Fibroblast of pulmonary artery (primary cell): Measurements from ENCODE around the gene RNF32.

Source experiments
- DNase-seq: peaks from one replicate; pipeline ENCODE4 v3.0.0-alpha.2; 2010; ENCODE audit warnings: low read depth
- H3K4me3 ChIP-seq: replicated peaks from 2 replicates; pipeline ENCODE4 v1.5.1; 2011; ENCODE audit warnings: low read depth, mild to moderate bottlenecking, control low read depth, low read length, moderate library complexity
- CTCF ChIP-seq: IDR thresholded peaks from 2 replicates; pipeline ENCODE4 v1.5.1; 2011; ENCODE audit warnings: mild to moderate bottlenecking, control low read depth, low read length, inconsistent platforms; ENCODE audit errors: missing control alignments

RNF32 gene

GRCh38 chr7:156650042-156650441, 9.5 kb downstream of the RNF32 start:
- TF ChIP-seq CTCF: peak; percentile 30
- H3K4me3 ChIP-seq: no peak overlapping the region
- DNase-seq: peak; percentile 21

- no peak for DNase-seq
- H3K4me3 ChIP-seq: no peak overlapping the region
- TF ChIP-seq CTCF: no peak
Measured at GRCh38 chr7:156651474-156651873, 10.9 kb downstream of the RNF32 start.

- no peak overlapping the region for H3K4me3 ChIP-seq
- no peak for DNase-seq
- TF ChIP-seq CTCF: no peak
Measured at GRCh38 chr7:156652886-156653568, 12.5 kb downstream of the RNF32 start.

- TF ChIP-seq CTCF: no peak
- H3K4me3 ChIP-seq: no peak overlapping the region
- DNase-seq: no peak
Measured at GRCh38 chr7:156654511-156655234, 14.1 kb downstream of the RNF32 start.

- no peak for DNase-seq
- TF ChIP-seq CTCF: no peak
- H3K4me3 ChIP-seq: no peak overlapping the region
Measured at GRCh38 chr7:156655251-156655650, 14.7 kb downstream of the RNF32 start.

GRCh38 chr7:156655983-156656382, 15.4 kb downstream of the RNF32 start:
- DNase-seq: no peak
- no peak overlapping the region for H3K4me3 ChIP-seq
- TF ChIP-seq CTCF: no peak
